ENCODE results near the gene WDR75.

WDR75 gene

DNA sequence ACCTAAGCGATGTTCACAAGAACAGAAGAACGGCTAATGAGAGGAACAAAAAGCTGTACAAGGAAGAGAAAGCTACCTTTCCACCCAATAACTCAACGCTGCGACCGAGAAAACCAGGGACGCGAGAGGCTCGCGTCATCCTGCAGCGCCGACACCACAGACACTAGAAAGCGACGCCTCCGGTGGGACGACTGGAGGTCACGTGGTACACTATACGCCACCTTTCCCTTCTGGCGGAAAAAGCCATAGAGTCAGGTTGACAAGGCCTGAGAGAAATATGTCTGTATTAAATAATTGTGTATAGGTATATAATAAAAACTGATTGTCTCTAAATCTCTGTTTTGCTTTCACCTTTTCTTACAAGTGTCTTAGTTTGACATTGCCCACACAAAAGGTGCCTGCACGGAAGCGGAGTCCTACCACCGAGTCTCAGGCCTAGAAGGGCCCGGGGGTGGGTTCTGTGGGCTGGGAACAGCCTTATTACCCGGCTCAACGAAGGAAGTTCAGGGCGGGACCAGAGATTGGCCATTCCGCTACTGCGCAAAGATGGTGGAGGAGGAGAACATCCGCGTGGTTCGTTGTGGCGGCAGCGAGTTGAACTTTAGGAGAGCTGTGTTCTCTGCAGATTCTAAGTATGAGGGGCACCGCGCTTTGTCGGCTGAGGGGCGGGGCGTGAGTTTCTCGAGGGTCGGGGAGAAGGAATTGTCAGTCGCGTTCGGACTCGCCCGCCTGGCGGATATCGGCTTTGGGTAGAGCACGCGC lies at the start of gene WDR75:
Gene WDR75, plus strand, starts transcription at position 528 of the 762 bp plus-strand sequence. Its CDS starts 19 bp downstream, at position 547.
- H3K4me3 ChIP-seq (ENCODE audit: low read depth, low read length), result peak within 1 kb of the TSS; percentile 84
- TF ChIP-seq, protein P1, sequence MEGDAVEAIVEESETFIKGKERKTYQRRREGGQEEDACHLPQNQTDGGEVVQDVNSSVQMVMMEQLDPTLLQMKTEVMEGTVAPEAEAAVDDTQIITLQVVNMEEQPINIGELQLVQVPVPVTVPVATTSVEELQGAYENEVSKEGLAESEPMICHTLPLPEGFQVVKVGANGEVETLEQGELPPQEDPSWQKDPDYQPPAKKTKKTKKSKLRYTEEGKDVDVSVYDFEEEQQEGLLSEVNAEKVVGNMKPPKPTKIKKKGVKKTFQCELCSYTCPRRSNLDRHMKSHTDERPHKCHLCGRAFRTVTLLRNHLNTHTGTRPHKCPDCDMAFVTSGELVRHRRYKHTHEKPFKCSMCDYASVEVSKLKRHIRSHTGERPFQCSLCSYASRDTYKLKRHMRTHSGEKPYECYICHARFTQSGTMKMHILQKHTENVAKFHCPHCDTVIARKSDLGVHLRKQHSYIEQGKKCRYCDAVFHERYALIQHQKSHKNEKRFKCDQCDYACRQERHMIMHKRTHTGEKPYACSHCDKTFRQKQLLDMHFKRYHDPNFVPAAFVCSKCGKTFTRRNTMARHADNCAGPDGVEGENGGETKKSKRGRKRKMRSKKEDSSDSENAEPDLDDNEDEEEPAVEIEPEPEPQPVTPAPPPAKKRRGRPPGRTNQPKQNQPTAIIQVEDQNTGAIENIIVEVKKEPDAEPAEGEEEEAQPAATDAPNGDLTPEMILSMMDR (conservative IDR thresholded peaks at IDR 0.05; ENCODE audit: low read depth, low read length), result peak; percentile 8
- peak; percentile 97 for DNase-seq (ENCODE audit: low read depth)

DNA sequence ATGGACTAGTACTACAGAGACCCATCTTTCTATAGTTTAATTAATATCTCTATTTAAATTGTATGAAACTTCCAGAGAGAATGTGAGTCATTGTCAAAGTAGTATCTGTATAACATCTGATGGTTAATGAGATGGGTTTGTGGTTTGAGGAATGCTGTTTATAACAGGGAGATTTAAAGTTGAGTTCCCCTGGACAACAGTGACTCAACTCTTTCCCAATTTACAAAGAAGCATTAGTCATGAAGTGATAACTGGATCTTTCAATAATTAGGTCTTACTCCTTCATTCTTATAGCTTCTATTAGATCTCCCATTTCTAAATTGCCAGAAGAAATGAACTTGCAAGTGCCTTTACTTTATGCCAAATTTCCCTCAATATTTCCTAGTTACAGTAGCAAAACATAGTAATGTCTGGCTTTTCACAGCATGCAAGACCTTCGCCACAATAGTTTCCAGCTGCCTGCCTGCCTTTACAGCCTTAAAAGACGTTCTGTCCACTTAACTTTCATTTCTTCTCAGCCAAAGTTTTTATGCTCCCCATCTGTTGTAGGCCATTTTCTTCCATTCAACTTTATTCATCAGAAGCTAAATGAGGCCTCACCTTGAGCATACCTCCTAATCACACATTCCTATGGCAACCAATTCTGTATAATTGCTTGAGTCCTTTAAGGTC lies 47.7 kb upstream of the WDR75 start:
- peak; percentile 97 for DNase-seq (ENCODE audit: low read depth)
- H3K4me3 ChIP-seq (ENCODE audit: low read depth, low read length), result no peak overlapping the region
- TF ChIP-seq, protein P1 (conservative IDR thresholded peaks at IDR 0.05; ENCODE audit: low read depth, low read length), result no peak

DNA sequence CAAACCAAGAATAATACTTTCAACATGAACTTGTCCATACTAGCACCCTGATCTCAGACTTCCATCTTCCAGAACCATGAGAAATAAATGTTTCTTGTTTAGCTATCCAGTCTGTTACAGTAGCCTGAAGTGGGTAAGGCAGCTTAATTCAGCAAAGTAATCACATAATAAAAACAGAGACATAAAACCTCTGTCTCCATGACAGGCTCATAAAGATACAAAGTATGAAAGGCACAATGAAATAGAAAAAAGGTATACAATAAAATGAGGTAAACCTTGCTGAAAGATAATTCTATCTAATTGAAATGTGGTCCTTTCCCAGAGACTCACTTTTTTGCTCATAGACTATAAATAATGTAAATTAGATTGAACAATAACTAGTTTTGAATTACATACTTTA lies 46.7 kb upstream of the WDR75 start:
- TF ChIP-seq, protein P1 (conservative IDR thresholded peaks at IDR 0.05; ENCODE audit: low read depth, low read length), result no peak
- DNase-seq (ENCODE audit: low read depth), result no peak
- no peak overlapping the region for H3K4me3 ChIP-seq (ENCODE audit: low read depth, low read length)

DNA sequence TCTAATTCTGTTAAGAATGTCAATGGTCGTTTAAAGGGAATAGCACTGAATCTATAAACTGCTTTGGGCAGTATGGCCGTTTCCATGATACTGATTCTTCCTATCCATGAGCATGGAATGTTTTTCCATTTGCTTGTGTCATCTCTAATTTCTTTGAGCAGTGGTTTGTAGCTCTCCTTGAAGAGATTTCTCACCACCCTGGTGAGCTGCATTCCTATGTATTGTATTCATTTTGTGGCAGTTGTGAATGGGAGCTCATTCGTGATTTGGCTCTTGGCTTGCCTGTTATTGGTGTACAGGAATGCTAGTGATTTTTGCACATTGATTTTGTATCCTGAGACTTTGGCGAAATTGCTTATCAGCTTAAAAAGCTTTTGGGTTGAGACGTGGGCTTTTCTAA lies 38.3 kb upstream of the WDR75 start:
- no peak overlapping the region for H3K4me3 ChIP-seq (ENCODE audit: low read depth, low read length)
- TF ChIP-seq, protein P1 (conservative IDR thresholded peaks at IDR 0.05; ENCODE audit: low read depth, low read length), result no peak
- DNase-seq (ENCODE audit: low read depth), result peak; percentile 82

DNA sequence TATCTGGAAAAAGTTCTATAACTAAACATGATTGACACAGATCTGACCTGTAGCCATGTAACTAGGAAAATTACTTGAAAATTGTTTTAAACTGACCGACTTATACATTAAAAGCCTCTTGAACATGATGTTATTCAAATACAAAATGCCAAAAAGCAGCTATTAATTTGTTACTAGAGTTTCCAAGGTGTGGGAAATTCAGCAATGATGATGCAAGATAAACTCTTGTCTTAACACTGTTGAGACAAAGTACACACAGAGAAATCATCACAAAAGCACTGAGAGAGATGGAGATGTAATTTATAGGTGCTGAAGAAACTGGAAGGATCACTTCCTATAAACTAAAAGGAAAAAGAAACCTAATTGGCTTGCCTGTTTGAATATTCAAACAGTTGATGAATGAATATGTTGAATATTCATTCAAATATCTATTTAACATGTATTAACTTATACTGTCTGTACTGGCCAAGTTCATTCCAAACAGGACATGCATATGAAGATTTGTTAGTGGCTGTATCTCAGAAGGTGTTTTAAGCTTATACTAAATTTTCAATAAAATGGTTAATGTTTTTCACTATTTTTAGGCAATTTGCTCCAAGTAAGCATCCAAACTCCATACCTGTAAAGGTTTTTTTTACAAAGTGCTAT lies 34.6 kb upstream of the WDR75 start:
- DNase-seq (ENCODE audit: low read depth), result peak; percentile 17
- TF ChIP-seq, protein P1 (conservative IDR thresholded peaks at IDR 0.05; ENCODE audit: low read depth, low read length), result no peak
- H3K4me3 ChIP-seq (ENCODE audit: low read depth, low read length), result no peak overlapping the region

DNA sequence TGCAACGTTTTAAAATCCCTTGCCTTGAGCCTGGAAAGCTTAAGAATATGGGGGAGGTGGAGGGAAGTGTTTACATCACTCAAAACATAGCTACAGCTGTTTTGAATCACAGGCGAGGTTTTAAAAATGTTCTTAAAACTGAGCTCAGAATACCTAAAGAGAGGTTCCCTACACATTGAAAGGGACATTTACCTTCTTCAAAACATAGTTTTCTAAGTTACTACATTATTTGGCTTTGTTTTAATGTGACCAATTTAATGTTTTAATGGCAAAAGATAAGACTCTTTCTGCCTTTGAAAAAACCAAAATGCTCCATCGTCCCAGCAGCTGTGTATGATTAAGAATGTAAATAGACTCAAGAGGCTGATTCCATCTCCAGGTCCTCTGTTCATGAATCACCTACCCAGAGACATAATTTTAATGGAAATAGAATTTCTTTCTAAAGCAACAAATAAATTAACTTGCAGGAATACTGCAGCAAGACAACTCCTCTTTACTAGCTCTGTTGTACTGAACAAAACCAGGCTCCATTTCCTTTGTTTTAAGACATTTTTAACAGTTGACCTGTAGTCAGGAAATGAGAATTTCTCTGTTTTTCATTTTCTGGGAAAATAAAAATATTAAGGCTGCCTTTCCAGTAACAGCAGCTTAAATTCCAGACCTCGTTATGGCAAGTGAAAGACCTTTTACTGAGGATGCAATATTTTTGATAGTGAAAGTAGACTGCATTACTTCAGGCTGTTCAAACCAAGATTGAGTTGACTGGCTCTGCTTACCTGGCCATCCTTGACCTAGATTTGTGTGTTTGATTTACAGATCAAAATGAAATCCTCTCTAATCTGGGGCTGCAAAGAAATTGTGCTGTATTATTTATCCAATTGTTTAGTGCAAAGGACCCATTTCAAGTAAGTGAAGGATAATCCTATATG lies 33.7 kb upstream of the WDR75 start:
- DNase-seq (ENCODE audit: low read depth), result peak; percentile 78
- no peak overlapping the region for H3K4me3 ChIP-seq (ENCODE audit: low read depth, low read length)
- TF ChIP-seq, protein P1 (conservative IDR thresholded peaks at IDR 0.05; ENCODE audit: low read depth, low read length), result no peak
